ENCODE data around the gene NCKAP5.
"Not testable (repeated sequence)": the region's sequence is repeated elsewhere in the genome, so short reads cannot be mapped to it uniquely, and the experiment has no call there.

Gene NCKAP5

DNA sequence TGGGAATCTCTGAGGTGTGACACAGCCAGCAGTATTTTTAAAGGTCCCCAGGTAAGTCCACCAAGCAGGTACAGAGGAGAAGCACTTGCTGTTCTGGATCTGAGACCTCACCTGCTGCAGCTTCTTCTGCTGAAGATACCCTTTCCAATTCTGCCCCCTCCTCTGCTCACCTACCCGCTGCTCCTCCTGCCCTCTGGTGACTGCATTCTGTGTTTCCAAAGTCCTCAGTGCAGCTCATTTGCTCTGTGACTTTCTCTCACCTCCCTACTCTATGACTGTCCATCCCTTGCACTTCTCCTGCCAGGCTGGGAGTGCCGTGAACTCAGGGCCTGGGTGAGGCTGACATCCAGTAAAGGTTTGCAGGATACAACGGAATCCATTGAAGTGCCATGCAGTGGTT, 693.1 kb downstream of the NCKAP5 start:
- DNase-seq (ENCODE audit: low spot score), result no peak

DNA sequence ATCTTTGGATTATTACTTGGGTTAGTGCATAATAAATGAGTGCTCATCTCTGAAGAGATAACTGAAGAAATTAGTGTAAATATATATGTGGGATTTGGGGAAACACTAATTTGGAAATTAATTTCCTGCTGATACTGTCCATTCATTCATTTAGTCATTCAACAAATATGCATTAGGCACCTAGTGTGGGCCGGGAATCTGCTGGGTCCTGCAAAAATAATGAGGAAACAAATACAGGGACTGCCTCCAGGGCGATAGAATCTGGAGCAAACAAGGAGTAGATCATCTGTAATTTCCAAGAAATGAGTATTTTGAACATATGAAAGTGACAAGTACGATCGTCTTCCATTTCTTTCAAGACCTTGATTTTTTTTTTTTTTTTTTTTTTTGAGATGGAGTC, 694.5 kb downstream of the NCKAP5 start:
- no peak for DNase-seq (ENCODE audit: low spot score)

DNA sequence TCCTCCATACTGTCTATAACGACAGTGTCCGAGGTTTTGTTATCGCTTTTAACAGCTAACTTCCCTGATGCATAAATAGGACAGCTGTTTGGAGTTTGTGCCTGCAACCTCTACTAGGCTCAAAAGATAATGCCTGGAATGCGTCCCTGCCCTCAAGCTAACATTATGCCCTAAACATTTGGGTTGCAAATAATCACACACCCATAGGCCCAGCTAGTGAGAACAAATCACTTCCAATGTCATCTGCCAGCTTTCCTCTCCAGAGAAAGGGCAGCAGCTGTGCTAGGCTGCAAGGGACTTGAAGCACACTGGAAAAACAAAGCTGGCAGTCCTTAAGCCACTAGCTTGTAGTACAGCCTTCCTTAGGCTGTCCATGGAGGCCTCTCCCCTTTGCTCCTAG, 696.4 kb downstream of the NCKAP5 start:
- DNase-seq (ENCODE audit: low spot score), result no peak

DNA sequence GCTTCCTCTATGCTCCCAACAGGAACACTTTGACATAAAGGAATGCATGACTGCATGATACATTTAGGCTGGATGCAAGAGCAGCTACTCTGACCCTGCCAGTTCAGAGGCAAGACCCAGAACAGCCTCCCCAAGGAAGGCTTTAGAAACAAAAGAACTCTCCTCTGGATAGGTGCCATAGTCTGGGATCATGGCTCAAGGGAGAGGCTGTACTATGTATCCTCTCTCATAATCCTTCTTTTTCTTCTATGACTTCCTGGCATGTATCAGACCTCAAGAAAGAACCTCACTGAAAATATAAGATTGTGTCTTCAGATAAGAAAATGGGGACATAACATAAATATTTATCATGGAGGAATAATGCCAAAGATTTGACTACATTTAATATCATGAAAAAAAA, 704.3 kb downstream of the NCKAP5 start:
- no peak for DNase-seq (ENCODE audit: low spot score)

DNA sequence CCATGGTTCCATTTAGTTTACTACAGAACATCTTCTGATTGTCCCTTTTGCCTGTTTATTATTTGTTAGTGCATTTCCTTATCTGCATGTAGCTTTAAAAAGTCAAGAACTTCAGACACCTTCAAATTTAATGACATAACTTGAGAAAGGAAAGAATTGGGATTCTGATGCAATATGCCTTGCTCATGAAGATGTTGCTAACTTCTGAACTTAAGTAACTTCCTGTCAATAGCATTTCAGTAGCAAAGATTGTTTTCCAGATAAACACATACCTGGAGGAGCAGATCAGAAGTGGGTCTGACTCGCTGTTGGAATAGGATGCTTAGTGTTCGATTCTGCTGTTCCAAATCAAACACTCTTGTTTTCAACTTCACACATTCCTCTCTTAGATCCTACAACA, 708.0 kb downstream of the NCKAP5 start:
- DNase-seq (ENCODE audit: low spot score), result no peak

DNA sequence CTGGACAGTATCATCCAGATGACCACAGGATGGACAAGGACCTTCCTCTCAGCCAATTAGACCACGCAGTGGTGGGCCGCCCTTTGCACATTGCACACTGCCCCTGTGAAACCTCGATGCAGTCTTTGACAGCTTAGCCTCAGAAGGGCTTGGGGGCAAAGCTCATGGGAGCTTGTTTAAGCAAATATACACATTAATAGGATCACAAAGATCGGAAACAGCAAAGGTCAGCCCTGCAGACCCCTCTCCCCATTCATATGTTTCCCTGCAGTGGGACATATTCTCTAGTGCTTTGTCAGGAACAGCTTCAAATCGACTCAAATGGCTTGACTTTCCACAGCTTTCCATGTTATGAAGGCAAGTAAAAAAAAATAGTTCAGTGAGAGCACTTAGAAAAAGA, 708.7 kb downstream of the NCKAP5 start:
- no peak for DNase-seq (ENCODE audit: low spot score)

DNA sequence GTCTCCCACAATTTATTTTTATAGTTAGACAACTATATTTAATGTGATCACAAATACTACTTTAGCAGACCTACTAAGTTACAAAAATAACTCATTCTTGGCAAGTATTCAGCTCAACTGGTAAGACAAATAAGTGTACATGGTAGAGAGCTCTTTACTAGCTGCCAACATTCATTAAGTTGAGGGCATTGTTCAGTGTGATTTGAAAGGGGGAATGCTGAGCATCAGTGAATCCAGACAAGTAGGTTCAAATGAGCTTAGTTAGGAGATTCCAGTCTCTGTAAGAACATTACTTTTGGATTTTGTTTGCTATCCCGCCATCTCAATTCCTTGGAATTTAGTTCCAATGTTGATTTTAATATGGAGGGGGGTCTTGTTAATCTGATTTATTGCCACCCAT, 710.9 kb downstream of the NCKAP5 start:
- DNase-seq (ENCODE audit: low spot score), result no peak

DNA sequence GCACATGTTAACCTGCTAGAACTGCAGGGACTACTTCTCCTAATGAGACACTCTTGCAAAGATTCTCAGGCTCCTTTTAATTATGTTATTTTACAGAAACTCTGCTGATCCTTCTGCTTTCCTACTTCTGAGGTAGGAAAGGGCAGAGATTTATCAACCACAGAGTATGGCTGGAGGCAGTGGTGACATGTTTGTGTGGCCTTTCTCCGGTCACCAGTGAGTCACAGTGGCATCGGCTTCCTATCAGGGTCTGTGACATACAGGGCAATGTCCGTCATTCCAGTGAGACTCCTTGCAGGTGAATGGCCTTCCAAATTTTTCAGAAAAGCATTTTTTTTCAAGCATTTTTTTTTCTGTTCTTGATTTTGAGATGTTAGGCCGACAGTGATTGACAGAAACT, 717.6 kb downstream of the NCKAP5 start:
- no peak for DNase-seq (ENCODE audit: low spot score)

DNA sequence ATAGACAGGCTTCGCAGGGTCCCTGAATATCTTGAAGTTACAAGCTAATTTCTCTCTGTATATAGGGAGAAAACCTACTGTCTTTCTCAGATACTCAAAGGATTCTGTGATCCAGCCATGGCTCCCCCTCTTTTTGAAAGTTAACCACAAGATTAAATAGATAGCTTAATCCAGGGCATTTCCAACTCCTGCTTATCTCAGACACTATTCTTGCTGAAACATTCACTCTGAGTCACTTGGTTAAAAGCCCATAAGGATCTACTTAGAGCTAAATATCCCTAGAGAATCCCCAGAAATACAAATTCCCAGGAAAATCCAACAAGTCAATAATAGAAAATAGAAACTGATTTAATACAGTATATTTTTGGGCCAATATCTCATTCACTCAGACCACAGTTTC, 719.1 kb downstream of the NCKAP5 start:
- DNase-seq (ENCODE audit: low spot score), result no peak

DNA sequence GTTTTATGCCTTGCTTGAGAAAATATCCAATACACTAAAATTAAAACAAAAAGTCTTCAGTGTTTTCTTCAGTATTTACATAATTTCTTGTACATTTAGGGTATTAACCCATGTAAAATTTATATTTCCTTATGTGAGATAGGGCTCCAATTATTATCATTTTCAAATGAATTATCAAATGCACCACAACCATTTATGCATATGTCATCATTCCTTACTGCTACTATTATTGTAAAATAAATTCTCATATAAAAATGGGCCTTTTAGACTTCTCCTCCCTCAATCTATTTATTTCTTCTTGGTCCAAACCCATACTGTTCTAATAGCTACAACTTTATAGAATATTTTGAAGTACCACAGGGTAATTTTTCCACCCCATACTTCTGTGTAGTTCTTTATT, 722.9 kb downstream of the NCKAP5 start:
- DNase-seq (ENCODE audit: low spot score), result no peak

DNA sequence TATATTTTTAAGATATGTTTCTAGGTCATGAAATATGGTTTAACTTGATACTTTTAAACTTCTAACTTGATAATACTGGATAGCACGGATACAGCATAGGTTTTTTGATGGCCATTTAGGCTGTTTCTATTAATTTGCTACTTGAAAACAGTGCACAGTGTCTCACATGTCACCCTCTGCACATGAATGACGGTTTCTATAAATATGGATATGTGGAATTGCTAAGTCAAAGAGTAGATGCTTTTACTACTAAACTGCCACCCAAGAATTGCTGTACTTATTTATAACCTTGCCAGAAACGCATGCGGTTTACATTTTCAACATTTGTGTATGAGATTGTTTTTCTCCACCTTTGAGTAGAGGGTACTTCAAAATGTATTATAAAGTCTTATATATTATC, 723.7 kb downstream of the NCKAP5 start:
- no peak for DNase-seq (ENCODE audit: low spot score)

DNA sequence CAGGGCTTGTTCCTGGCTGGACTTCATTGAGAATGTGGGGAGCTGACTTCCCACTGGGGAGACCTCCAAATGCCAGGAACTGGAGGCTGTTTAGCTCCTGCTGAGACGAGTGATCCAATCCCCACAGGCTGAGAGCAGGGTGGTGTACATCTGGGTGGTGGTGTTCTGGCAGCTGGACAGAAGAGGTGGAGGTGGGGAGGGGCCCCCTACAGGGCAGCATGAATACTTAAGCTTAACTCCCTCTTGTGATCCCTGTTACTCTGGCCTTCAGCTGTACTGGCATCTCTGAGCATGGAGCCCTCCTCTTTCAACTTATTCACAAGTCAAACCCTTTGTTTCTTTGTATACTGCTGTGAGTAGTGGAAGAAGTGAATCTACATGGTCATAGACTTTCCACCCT, 730.5 kb downstream of the NCKAP5 start:
- DNase-seq (ENCODE audit: low spot score), result no peak

DNA sequence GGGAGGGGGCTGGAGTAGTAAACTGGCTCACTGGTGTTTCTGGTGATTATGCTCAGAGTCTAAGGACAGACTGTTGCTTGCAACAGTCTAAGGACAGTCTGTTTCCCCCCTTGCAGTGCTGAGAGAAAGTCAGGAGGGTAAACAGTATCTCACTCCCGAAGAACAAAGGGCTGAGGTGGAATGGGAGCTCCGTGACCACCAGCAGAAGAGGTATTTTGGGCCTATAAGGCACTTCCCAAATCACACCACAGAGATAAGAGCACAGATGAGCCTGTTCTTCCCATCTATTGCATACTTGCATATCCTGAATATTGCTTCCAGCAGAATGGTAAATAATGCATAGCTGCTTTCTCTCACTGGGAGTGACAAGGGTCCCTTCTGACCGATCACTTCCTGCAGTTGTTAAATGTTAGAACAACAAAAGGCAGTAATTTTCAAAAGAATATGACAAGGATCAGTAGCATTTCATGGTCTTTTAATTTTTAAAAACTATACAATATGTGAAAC, 737.9 kb downstream of the NCKAP5 start:
- DNase-seq (ENCODE audit: low spot score), result no peak

DNA sequence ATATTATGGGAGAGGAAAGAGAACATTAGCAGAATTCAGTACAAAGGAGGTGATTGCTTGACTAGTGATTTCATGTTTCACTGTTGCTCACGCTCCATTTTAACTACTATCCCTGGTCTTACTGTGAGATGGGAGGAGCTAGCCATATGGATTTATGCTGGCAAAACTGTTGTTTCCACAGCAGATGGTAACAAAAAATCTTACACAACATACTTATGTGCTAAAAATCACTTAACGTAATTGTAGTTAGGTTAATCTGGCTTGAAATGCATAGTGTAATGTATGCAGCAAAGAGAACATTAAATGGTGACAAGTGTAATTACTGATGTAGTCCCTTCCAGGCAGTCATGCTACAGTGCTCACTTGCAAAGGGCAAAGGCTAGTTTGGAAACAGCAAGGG, 742.7 kb downstream of the NCKAP5 start:
- DNase-seq (ENCODE audit: low spot score), result no peak

DNA sequence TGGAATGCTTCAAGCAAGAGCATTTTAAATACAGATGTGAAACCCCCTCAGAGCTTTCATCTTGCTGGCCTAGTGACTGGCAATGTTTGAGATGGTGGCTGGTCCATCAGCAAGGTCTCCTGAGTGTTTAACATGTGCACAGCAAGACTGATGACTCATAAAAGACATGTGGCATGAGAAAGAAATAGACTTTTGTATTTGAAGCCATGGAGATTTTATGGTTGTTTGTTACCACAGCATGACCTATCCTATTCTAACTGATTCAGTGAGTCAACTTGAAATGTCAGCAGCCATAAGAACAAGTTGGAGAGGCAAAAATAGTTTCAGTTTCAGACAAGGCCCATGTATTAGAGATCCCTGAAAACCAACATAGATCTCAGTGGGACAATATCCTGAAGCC, 743.5 kb downstream of the NCKAP5 start:
- DNase-seq (ENCODE audit: low spot score), result no peak

DNA sequence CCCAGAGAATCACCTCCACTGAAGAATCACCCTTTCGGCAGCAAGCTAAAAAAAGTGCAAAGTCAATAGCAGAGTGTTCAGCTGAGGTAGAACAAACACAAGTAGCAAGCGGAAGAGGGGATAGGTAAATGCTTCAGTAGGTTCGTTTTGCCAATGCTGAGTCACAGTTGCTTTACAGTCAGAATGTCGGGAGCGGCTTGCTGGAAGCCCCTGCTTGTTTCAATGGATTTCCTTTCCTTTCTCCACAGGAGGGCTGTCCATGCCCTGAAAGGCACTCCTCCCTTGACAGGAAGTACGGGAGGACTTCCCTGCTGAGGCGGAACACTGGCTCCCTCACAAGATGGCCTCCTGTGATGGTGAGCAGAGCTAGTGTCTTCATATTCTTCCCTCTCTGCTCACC, 752.0 kb downstream of the NCKAP5 start:
- no peak for DNase-seq (ENCODE audit: low spot score)

DNA sequence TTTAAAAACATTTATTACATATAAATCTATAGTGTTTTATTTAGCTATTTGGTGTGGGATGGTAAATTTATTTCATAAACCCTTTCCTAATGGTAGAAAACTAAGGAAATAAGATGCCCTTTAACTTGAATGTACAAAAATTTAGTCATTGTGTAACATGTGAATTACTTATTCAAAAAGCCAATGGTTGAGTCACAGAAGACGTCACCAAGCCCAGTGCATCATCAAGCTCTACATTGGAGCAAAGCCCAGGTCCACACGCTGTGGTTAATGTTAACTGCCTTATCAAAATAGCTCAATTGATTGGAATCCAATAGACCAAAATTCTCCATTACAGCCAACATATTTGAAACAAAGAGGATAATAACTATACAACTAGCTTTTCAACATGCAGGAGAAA, 752.7 kb downstream of the NCKAP5 start:
- DNase-seq (ENCODE audit: low spot score), result no peak

DNA sequence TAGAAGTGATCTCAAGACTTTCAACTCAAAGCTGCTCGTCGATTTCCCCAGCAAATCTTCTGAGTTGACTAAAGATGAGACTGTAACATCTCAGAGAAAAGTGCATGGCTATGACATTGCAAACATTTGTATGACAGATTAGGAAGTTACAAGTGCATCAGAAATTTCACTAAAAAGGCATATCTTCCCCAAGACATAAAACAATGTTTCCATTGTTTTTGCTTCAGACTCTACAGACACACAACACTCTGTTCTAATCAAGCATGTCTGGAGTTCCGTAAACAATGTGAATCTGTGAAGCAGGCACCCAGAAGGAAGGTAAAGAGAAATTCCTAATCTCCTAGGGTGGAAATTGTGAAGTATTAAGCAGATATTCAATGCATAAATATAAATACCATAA, 753.6 kb downstream of the NCKAP5 start:
- DNase-seq (ENCODE audit: low spot score), result no peak

DNA sequence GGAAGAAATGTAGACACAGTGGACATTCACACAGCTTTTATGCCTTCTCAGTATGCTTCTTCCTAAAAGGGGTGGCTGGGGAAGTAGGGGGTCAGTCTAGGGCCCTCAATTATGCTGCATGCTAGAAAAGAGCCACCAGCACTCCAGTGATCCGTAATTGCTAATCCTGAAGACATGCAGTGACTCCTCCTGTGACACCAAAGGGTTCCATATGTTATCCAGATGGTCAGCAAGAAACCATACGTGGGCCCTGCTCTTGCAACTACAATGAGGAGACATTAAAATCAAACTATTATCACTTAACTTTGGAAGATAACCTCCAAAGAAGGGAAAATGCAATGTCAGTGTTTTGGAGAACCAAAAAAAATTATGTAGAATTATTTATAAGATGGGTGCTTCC, 754.8 kb downstream of the NCKAP5 start:
- DNase-seq (ENCODE audit: low spot score), result no peak

DNA sequence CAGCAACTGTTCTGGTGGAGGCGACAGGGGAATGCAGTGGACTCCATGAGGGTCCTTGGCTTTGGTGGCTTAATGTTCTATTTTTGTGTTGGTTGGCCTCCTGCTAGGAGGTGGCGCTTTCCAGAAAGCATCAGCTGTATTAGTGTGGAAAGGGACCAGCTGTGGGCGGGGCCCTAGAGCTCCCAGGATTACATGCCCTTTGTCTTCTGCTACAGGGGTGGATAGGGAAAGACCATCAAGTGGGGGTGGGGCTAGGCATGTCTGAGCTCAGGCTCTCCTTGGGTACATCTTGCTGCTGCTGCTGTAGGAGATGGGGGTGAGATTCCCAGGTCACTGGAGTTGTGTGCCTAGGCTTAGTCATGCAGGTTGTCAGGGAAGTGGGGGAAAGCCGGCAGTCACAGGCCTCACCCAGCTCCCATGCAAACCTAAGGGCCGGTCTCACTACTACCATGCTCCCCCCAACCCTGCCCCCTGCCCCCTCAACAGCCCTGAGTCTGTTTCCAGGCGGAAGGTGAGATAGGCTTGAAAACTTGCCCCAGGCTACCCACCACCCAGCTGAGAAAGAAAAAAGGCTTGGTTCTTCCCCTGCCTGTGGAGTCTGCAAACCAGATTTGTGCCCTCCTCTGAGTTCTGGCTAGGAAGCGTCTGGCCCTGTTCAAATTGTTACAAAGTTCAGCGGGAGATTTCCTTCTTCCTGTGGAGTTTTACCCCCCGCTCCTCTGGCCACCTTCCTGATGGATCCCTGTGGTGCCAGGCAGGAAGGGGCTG, 756.9 kb downstream of the NCKAP5 start:
- no peak for DNase-seq (ENCODE audit: low spot score)

DNA sequence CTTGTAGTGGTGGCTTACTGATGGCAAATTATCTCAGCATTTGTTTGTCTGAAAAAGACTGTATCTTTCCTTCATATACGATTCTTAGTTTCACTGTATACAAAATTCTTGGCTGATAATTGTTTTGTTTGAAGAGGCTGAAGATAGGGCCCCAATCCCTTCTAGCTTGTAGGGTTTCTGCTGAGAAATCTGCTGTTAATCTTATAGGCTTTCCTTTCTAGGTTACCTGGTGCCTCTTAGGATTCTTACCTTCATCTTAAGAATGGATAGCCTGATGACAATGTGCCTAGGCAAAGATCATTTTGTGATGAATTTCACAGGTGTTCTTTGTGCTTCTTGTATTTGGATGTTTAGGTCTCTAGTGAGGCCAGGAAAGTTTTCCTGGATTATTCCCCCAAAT, 758.3 kb downstream of the NCKAP5 start:
- DNase-seq (ENCODE audit: low spot score), result not testable (repeated sequence)

DNA sequence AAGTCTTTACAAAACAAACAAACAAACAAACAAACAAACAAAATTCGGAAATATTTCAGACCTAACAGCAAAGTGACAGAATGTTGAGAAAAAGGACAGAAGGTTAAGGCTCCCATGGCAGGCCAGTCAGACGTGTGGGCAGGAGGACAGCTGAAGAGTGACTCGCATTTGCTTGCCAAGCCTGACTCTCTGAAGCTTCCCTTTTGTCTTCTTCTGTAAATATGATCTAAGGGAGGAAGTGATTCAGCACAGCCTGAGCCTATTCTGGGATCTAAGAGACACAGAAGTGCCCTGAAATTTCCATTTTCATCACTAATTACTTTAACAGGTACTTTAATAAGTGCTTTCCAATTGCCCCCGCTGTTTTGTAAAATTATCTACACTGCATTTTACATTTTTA, 764.2 kb downstream of the NCKAP5 start:
- DNase-seq (ENCODE audit: low spot score), result peak; percentile 73

DNA sequence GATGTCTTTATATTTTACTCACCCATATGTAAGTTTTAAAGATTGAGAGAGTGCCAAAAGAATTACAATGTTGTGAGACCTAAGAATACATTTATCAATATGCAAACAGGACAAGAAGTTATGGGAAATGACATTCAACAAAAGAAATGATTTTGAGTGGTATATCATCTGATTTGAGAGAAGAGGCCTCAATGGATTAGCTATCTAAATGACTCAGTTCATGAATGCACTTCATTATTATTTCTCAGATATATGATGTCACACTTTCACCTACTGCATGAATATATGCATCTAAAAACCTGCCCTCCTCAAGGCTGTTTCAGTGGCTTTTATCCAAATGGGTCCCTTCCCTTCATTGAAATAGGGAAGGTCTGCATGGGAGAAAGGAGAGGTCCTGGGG, 769.9 kb downstream of the NCKAP5 start:
- no peak for DNase-seq (ENCODE audit: low spot score)

DNA sequence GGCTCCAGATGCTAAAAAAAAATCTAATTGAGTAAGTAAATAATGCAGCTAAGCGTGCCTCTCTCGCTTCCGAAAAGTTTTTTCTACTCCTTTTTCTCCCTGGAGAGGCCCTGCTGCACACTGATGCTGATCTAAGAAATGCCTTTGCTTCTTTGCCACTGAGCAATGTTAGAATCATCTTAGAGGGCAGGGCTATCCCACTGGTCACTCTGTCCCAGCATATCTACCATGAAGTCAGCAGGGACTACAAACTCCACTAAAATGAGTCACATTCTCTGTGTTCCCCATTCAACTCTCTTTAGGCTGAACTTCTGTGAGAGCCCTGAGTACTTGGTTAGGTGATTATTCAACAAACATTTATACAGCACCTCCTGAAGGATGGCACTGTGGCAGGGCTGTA, 770.7 kb downstream of the NCKAP5 start:
- DNase-seq (ENCODE audit: low spot score), result no peak

All from kidney capillary endothelial cell (primary cell).